ENCODE data around the gene SLC41A1.

- TF ChIP-seq, protein P1, sequence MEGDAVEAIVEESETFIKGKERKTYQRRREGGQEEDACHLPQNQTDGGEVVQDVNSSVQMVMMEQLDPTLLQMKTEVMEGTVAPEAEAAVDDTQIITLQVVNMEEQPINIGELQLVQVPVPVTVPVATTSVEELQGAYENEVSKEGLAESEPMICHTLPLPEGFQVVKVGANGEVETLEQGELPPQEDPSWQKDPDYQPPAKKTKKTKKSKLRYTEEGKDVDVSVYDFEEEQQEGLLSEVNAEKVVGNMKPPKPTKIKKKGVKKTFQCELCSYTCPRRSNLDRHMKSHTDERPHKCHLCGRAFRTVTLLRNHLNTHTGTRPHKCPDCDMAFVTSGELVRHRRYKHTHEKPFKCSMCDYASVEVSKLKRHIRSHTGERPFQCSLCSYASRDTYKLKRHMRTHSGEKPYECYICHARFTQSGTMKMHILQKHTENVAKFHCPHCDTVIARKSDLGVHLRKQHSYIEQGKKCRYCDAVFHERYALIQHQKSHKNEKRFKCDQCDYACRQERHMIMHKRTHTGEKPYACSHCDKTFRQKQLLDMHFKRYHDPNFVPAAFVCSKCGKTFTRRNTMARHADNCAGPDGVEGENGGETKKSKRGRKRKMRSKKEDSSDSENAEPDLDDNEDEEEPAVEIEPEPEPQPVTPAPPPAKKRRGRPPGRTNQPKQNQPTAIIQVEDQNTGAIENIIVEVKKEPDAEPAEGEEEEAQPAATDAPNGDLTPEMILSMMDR (IDR thresholded peaks at IDR 0.05) = no peak
- TF ChIP-seq MXI1 (IDR thresholded peaks at IDR 0.05; ENCODE audit: low read depth, low read length) (no peak), RAD21 (IDR thresholded peaks at IDR 0.05; ENCODE audit: low read length) (no peak), POLR2AphosphoS5 (IDR thresholded peaks at IDR 0.05; ENCODE audit: low read depth, low read length) (no peak), ZBTB33 (IDR thresholded peaks at IDR 0.05; ENCODE audit: borderline replicate concordance, low read depth) (no peak)
These were observed 45.8 kb downstream of the SLC41A1 start for GRCh38 chr1:205767248-205767647.

Data from SK-N-SH (cell line).